Measurements from ENCODE around the gene RSPH3.
"Not testable (repeated sequence)": the region's sequence is repeated elsewhere in the genome, so short reads cannot be mapped to it uniquely, and the experiment has no call there.

Gene RSPH3

GRCh38 chr6:159023893-159024292 is 23.9 kb upstream of the RSPH3 start:
- DNase-seq = no peak

GRCh38 chr6:159020011-159020410 is 20.0 kb upstream of the RSPH3 start:
- DNase-seq = no peak

- no peak for DNase-seq
Observed at GRCh38 chr6:159017757-159018559, 18.0 kb upstream of the RSPH3 start.

- no peak for DNase-seq
Observed at GRCh38 chr6:159014406-159014805, 14.4 kb upstream of the RSPH3 start.

- DNase-seq = no peak
Observed at GRCh38 chr6:159013229-159013628, 13.2 kb upstream of the RSPH3 start.

GRCh38 chr6:159012201-159012600 is 12.2 kb upstream of the RSPH3 start:
- no peak for DNase-seq

- not testable (repeated sequence) for DNase-seq
Observed at GRCh38 chr6:159010037-159010612, 10.1 kb upstream of the RSPH3 start.

- no peak for DNase-seq
Observed at GRCh38 chr6:159008656-159009288, 8.8 kb upstream of the RSPH3 start.

GRCh38 chr6:159007510-159007909 is 7.5 kb upstream of the RSPH3 start:
- DNase-seq = no peak

GRCh38 chr6:159005436-159005835 is 5.4 kb upstream of the RSPH3 start:
- DNase-seq = no peak

- DNase-seq = no peak
Observed at GRCh38 chr6:159004592-159004991, 4.6 kb upstream of the RSPH3 start.

GRCh38 chr6:159002432-159003155 is 2.6 kb upstream of the RSPH3 start:
- DNase-seq = no peak

GRCh38 chr6:158999154-158999665 is 792 bp downstream of the RSPH3 start:
- DNase-seq = no peak

- no peak for DNase-seq
Observed at GRCh38 chr6:158996856-158997255, 3.1 kb downstream of the RSPH3 start.

GRCh38 chr6:158993639-158994038 is 6.4 kb downstream of the RSPH3 start:
- DNase-seq = no peak

GRCh38 chr6:158991017-158991723 is 8.8 kb downstream of the RSPH3 start:
- DNase-seq = no peak

GRCh38 chr6:158989711-158990110 is 10.3 kb downstream of the RSPH3 start:
- not testable (repeated sequence) for DNase-seq

GRCh38 chr6:158988477-158988876 is 11.5 kb downstream of the RSPH3 start:
- no peak for DNase-seq

- DNase-seq = no peak
Observed at GRCh38 chr6:158987657-158988056, 12.3 kb downstream of the RSPH3 start.

- no peak for DNase-seq
Observed at GRCh38 chr6:158978757-158979156, 21.2 kb downstream of the RSPH3 start.

GRCh38 chr6:158977382-158977781 is 22.6 kb downstream of the RSPH3 start:
- no peak for DNase-seq

Measured in NCI-H1048 (cell line).